HEK293T (cell line): Measurements from ENCODE around the gene DIABLO.
A peak's percentile ranks its signal among the peaks of the same experiment; 100 is the strongest.

Experiments
- CTCF ChIA-PET: fragments of 350-600 bp; formaldehyde crosslinking; extraction: SDS; loops from one replicate; lab custom pipeline; 2021; ENCODE audit warnings: antibody characterized with exemption, inconsistent platforms; lab: Yijun Ruan, JAX
- POLR2A ChIA-PET: fragments of 350-600 bp; formaldehyde crosslinking; extraction: SDS; loops from one replicate; lab custom pipeline; 2020; ENCODE audit warnings: antibody characterized with exemption, inconsistent platforms; lab: Yijun Ruan, JAX
- DNase-seq: peaks from one replicate; pipeline ENCODE4 v3.0.0; 2012; ENCODE audit warnings: mixed read lengths; ENCODE audit errors: extremely low spot score
- ARNT ChIP-seq: fragments of 450-650 bp; IDR thresholded peaks from 2 replicates; pipeline ENCODE4 v1.6.1; 2017; ENCODE audit warnings: mild to moderate bottlenecking
- BHLHE40 ChIP-seq: fragments of 450-650 bp; IDR thresholded peaks from 2 replicates; pipeline ENCODE4 v1.6.1; 2016; ENCODE audit warnings: mild to moderate bottlenecking, moderate library complexity, borderline replicate concordance
- CTBP1 ChIP-seq: fragments of 450-650 bp; IDR thresholded peaks from 2 replicates; pipeline ENCODE4 v1.6.1; 2016; ENCODE audit warnings: borderline replicate concordance
- ELF4 ChIP-seq: fragments of 450-650 bp; IDR thresholded peaks from 2 replicates; pipeline ENCODE4 v1.6.1; 2017; ENCODE audit warnings: antibody characterized with exemption
- FOXA1 ChIP-seq: fragments of 450-650 bp; IDR thresholded peaks from 2 replicates; pipeline ENCODE4 v1.6.1; 2016; ENCODE audit warnings: mild to moderate bottlenecking
- FOXK2 ChIP-seq: fragments of 450-650 bp; IDR thresholded peaks from 2 replicates; pipeline ENCODE4 v1.6.1; 2016; ENCODE audit warnings: mild to moderate bottlenecking
- FOXM1 ChIP-seq: fragments of 450-650 bp; IDR thresholded peaks from 2 replicates; pipeline ENCODE4 v1.6.1; 2017; ENCODE audit warnings: mild to moderate bottlenecking, borderline replicate concordance
- HDGF ChIP-seq: fragments of 450-650 bp; IDR thresholded peaks from 2 replicates; pipeline ENCODE4 v1.6.1; 2017; ENCODE audit warnings: antibody characterized with exemption, borderline replicate concordance
- L3MBTL2 ChIP-seq: fragments of 450-650 bp; conservative IDR thresholded peaks from 2 replicates; pipeline ENCODE4 v1.6.1; 2016; ENCODE audit warnings: mild to moderate bottlenecking
- LEF1 ChIP-seq: fragments of 450-650 bp; IDR thresholded peaks from 2 replicates; pipeline ENCODE4 v1.6.1; 2017; ENCODE audit warnings: mild to moderate bottlenecking, borderline replicate concordance
- NFRKB ChIP-seq: fragments of 450-650 bp; IDR thresholded peaks from 2 replicates; pipeline ENCODE4 v1.6.1; 2016; ENCODE audit warnings: mild to moderate bottlenecking, moderate library complexity
- SP1 ChIP-seq: fragments of 450-650 bp; IDR thresholded peaks from 2 replicates; pipeline ENCODE4 v1.6.1; 2017
- SUZ12 ChIP-seq: fragments of 450-650 bp; IDR thresholded peaks from 2 replicates; pipeline ENCODE4 v1.6.1; 2016; ENCODE audit warnings: mild to moderate bottlenecking
- TARDBP ChIP-seq: fragments of 450-650 bp; IDR thresholded peaks from 2 replicates; pipeline ENCODE4 v1.6.1; 2016
- ZNF384 ChIP-seq: fragments of 450-650 bp; IDR thresholded peaks from 2 replicates; pipeline ENCODE4 v1.6.1; 2016
- TF ChIP-seq, protein P1 (sequence below): fragments of 450-650 bp; IDR thresholded peaks from 2 replicates; pipeline ENCODE4 v1.6.1; 2016

Gene DIABLO

DNA sequence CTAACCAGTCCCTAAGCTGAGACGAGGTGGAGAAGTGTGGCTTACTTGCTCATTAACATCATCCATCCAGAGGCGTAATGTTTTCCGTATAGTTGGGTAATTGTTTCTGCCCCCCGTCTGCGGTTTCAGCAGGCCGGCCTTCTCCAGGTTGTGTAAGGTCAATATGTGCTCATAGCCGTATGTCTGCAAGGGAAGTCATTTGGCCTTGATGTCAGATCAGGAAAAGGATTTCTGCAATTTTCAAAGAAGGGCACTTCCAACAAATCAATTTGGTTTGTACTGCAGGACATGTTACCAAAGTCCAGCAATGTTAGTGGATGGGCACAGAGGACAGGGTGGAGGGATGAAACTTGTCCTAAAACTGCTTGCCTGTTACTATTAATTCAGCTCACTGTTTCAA, 9.9 kb upstream of the DIABLO start:
- DNase-seq = no peak
- ChIA-PET POLR2A (interaction anchor here (1.0 kb wide), 1 partner anchor 10 kb away, joined by 3 read pairs; the partner anchor contains the start of gene DIABLO), CTCF (no interaction called here)
- TF ChIP-seq LEF1 (no peak), TARDBP (no peak), ARNT (no peak)

DNA sequence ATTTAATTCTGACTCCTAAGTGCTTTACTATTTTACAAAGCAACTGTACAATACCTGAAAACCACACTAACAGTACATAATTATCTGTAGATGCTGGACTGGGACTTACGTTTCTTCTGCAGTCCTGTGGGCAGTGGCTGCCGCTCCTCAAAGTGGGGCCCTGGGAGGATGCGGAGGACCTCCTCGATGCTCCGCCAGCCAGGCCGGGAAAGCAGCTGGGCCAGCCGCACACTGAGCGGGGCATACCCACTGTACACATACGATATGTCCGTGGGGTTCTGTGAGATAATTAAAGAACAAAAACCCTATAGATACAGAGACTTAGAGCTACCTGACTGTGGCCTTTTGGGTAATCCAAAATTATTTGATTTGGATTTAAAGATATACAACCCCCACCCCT, 6.8 kb upstream of the DIABLO start:
- TF ChIP-seq SP1 = no peak
- no peak for TF ChIP-seq ELF4
- no peak for TF ChIP-seq CTBP1
- no peak for TF ChIP-seq FOXM1
- TF ChIP-seq SUZ12 = no peak
- TF ChIP-seq NFRKB = no peak
- TF ChIP-seq BHLHE40 = no peak
- no peak for TF ChIP-seq L3MBTL2
- no peak for TF ChIP-seq TARDBP
- TF ChIP-seq LEF1 = no peak
- POLR2A ChIA-PET = no interaction called here
- no peak for DNase-seq
- CTCF ChIA-PET = no interaction called here

GRCh38 chr12:122230798-122231197, 4.9 kb upstream of the DIABLO start:
- DNase-seq = no peak
- POLR2A ChIA-PET = no interaction called here
- CTCF ChIA-PET = no interaction called here
- TF ChIP-seq TARDBP (no peak), L3MBTL2 (no peak), FOXK2 (no peak), SP1 (no peak), HDGF (no peak), LEF1 (no peak), FOXA1 (no peak), NFRKB (no peak), SUZ12 (no peak), CTBP1 (no peak), ELF4 (no peak), BHLHE40 (no peak), FOXM1 (no peak), ARNT (no peak), ZNF384 (no peak)
- TF ChIP-seq, protein P1, sequence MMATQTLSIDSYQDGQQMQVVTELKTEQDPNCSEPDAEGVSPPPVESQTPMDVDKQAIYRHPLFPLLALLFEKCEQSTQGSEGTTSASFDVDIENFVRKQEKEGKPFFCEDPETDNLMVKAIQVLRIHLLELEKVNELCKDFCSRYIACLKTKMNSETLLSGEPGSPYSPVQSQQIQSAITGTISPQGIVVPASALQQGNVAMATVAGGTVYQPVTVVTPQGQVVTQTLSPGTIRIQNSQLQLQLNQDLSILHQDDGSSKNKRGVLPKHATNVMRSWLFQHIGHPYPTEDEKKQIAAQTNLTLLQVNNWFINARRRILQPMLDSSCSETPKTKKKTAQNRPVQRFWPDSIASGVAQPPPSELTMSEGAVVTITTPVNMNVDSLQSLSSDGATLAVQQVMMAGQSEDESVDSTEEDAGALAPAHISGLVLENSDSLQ = no peak

GRCh38 chr12:122228092-122228491, 2.2 kb upstream of the DIABLO start:
- no peak for DNase-seq
- ChIA-PET POLR2A (no interaction called here), CTCF (no interaction called here)
- TF ChIP-seq TARDBP = no peak
- no peak for TF ChIP-seq LEF1
- TF ChIP-seq FOXK2 = no peak
- no peak for TF ChIP-seq ARNT
- TF ChIP-seq HDGF = no peak
- no peak for TF ChIP-seq FOXA1
- TF ChIP-seq L3MBTL2 = no peak
- TF ChIP-seq SP1 = no peak
- TF ChIP-seq BHLHE40 = no peak
- TF ChIP-seq, protein P1 = no peak
- TF ChIP-seq CTBP1 = no peak

DNA sequence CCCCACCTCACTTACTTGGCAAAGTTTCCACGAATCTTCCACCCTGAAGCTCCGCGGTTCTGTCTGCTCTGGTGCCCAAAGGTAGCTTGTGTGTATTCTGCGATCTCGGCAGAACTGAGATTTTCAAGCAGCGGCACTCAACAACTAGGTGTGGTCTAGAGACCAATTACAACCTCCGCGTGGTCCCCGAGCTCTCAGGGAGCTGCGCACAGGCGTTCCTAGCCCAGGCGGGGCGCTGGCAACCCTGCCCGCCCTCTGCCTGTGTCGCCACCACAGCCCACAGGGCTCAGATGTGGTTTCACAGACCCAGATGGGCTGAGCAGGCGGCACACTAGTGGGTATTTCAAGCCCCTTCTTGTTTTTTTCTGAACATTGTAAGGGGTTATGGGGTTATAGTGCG, 1.5 kb upstream of the DIABLO start:
- CTCF ChIA-PET = no interaction called here
- POLR2A ChIA-PET = no interaction called here
- TF ChIP-seq HDGF = no peak
- DNase-seq = no peak

DNA sequence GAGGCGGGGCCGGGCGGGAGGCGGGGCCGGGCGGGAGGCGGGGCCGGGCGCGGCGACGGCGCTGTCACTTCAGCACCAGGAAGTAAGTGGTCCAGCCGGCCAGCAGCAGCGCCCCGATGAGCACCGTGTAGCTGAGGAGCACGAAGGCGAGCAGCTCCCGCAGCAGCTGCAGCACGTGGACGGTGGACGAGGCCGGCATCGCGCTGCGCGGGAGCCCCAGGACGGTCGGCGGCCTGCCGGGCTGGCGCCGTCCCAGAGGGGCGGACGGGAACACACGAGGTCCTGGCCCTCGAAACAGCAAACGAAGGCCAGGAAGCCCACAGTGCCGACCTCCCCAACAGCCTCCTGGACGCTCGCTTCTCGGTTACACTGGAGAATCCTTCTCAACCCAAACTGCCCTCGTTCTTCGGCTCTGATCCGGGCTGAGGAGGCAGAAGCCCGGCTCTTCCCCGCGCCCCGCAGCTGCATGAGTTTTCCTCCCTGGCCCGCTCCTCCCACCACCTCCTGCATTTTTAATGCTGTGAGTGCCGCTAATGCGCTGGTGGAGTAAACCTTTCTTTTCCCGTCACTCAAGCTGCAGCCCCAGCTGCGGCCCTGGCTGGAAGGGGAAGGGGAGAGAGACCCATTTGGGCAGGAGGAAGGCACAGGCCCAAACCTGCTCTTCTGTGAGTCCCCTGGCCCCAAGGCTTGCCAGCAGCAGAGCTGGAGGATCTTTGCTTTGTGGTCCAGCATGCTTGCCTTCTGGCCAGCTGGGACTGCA, 694 bp upstream of the DIABLO start:
- CTCF ChIA-PET = no interaction called here
- DNase-seq = no peak
- TF ChIP-seq FOXK2 (no peak), HDGF (no peak), L3MBTL2 (peak; percentile 88), ARNT (no peak)
- TF ChIP-seq, protein P1 = no peak
- POLR2A ChIA-PET = interaction anchor here (0.8 to 1.7 kb wide), 5 partner anchors 9 to 39 kb away, joined by 3 to 7 read pairs (median 3); partner anchors contain the start of gene VPS33A

DNA sequence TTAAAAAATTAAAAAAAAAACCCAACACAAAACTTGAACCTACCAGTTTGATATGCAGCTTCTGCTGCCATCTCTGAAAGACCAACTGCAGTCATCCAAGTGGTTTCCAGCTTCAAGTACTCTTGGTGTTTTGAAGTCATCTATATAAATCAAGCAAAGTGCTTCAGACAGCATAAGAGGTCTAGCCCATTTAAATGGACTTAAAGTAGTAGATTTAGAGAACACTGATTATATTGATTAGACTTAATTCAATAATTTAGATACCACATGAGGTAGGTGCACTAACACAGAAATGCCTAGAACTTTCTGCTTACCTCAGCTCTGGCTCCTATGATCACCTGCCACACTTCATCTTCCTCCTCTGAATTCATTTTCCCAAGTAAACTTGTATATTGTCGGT, 9.4 kb downstream of the DIABLO start:
- TF ChIP-seq L3MBTL2 (no peak), FOXA1 (no peak), ELF4 (no peak), TARDBP (no peak), BHLHE40 (no peak), FOXM1 (no peak), HDGF (no peak), FOXK2 (no peak), ZNF384 (no peak), ARNT (no peak), CTBP1 (no peak), SUZ12 (no peak), NFRKB (no peak), SP1 (no peak), LEF1 (no peak)
- TF ChIP-seq, protein P1 = no peak
- POLR2A ChIA-PET = interaction anchor here (2.3 kb wide), 1 partner anchor 9 kb away, joined by 7 read pairs; the partner anchor contains the start of gene DIABLO
- DNase-seq = no peak
- CTCF ChIA-PET = no interaction called here
